ENCODE results near the gene PLCB1.

- TF ChIP-seq CTCF (IDR thresholded peaks at IDR 0.05) (no peak), POLR2AphosphoS5 (IDR thresholded peaks at IDR 0.05) (no peak), POLR2A (IDR thresholded peaks at IDR 0.05) (no peak)
These were observed 339.4 kb downstream of the PLCB1 start for GRCh38 chr20:8471465-8471864.

Measured in breast epithelium (tissue), 3 donors.